AG04449 (cell line): ENCODE data around the gene SBK1.
A peak's percentile ranks its signal among the peaks of the same experiment; 100 is the strongest.

ENCODE experiments used
- CTCF ChIA-PET: fragments of 350-600 bp; formaldehyde crosslinking; extraction: SDS; loops from one replicate; lab custom pipeline; 2021; ENCODE audit warnings: antibody characterized with exemption; lab: Yijun Ruan, JAX
- POLR2A ChIA-PET: fragments of 400-600, 350-600 bp; formaldehyde crosslinking; extraction: SDS; loops from one replicate; lab custom pipeline; 2020; ENCODE audit warnings: antibody characterized with exemption, inconsistent platforms; lab: Yijun Ruan, JAX
- DNase-seq: peaks from one replicate; pipeline ENCODE4 v3.0.0-alpha.2; 2010; ENCODE audit warnings: low read depth, low spot score
- H3K4me3 ChIP-seq: 2 replicates; pipeline ENCODE4 v1.5.1; 2011; ENCODE audit warnings: low read depth, mild to moderate bottlenecking, control low read depth, low read length
- CTCF ChIP-seq: IDR thresholded peaks from one replicate; pipeline ENCODE4 v1.5.1; 2011; ENCODE audit warnings: mild to moderate bottlenecking, moderate library complexity, low read length, control low read depth, inconsistent platforms; ENCODE audit not compliant: insufficient read depth; ENCODE audit errors: missing control alignments

Gene SBK1

GRCh38 chr16:28311913-28312312 lies 19.6 kb downstream of the SBK1 start:
- TF ChIP-seq CTCF = no peak
- DNase-seq = no peak
- H3K4me3 ChIP-seq = no peak overlapping the region
- ChIA-PET POLR2A (no interaction called here), CTCF (interaction anchor here (1.3 to 3.0 kb wide), 4 partner anchors 10 to 34 kb away, joined by 3 to 17 read pairs (median 11); no protein-coding TSS in a partner anchor)

GRCh38 chr16:28312327-28312726 lies 20.0 kb downstream of the SBK1 start:
- POLR2A ChIA-PET = no interaction called here
- no peak for DNase-seq
- no peak overlapping the region for H3K4me3 ChIP-seq
- CTCF ChIA-PET = interaction anchor here (1.3 to 3.0 kb wide), 4 partner anchors 9 to 35 kb away, joined by 3 to 17 read pairs (median 11); no protein-coding TSS in a partner anchor
- no peak for TF ChIP-seq CTCF

- CTCF ChIA-PET = interaction anchor here (1.8 to 3.0 kb wide), 4 partner anchors 8 to 36 kb away, joined by 5 to 17 read pairs (median 11); no protein-coding TSS in a partner anchor
- no peak for DNase-seq
- TF ChIP-seq CTCF = no peak
- no peak overlapping the region for H3K4me3 ChIP-seq
- POLR2A ChIA-PET = no interaction called here
Measured at GRCh38 chr16:28313587-28313986, 21.3 kb downstream of the SBK1 start.

GRCh38 chr16:28316054-28316453 lies 23.7 kb downstream of the SBK1 start:
- TF ChIP-seq CTCF = no peak
- DNase-seq = no peak
- CTCF ChIA-PET = interaction anchor here (0.7 to 7.5 kb wide), 8 partner anchors 8 to 342 kb away, joined by 3 to 119 read pairs (median 10); no protein-coding TSS in a partner anchor
- no peak overlapping the region for H3K4me3 ChIP-seq
- POLR2A ChIA-PET = no interaction called here

GRCh38 chr16:28317040-28317880 lies 24.9 kb downstream of the SBK1 start:
- peak; percentile 83 for TF ChIP-seq CTCF
- no peak overlapping the region for H3K4me3 ChIP-seq
- ChIA-PET POLR2A (no interaction called here), CTCF (interaction anchor here (0.8 to 7.5 kb wide), 16 partner anchors 8 to 154 kb away, joined by 3 to 119 read pairs (median 4); no protein-coding TSS in a partner anchor)
- no peak for DNase-seq
